Measurements from ENCODE around the gene CORO1C.

CORO1C gene

GRCh38 chr12:108602976-108603704 lies 128.2 kb downstream of the CORO1C start:
- H3K4me3 ChIP-seq (ENCODE audit: low read depth, low read length), result no peak overlapping the region
- no peak for TF ChIP-seq CTCF (conservative IDR thresholded peaks at IDR 0.05; ENCODE audit: low read depth, low read length)
- DNase-seq (ENCODE audit: low read depth), result no peak

GRCh38 chr12:108602209-108602705 lies 129.1 kb downstream of the CORO1C start:
- no peak overlapping the region for H3K4me3 ChIP-seq (ENCODE audit: low read depth, low read length)
- no peak for DNase-seq (ENCODE audit: low read depth)
- no peak for TF ChIP-seq CTCF (conservative IDR thresholded peaks at IDR 0.05; ENCODE audit: low read depth, low read length)

GRCh38 chr12:108600702-108601007 lies 130.7 kb downstream of the CORO1C start:
- no peak overlapping the region for H3K4me3 ChIP-seq (ENCODE audit: low read depth, low read length)
- no peak for DNase-seq (ENCODE audit: low read depth)
- no peak for TF ChIP-seq CTCF (conservative IDR thresholded peaks at IDR 0.05; ENCODE audit: low read depth, low read length)

- no peak for TF ChIP-seq CTCF (conservative IDR thresholded peaks at IDR 0.05; ENCODE audit: low read depth, low read length)
- no peak overlapping the region for H3K4me3 ChIP-seq (ENCODE audit: low read depth, low read length)
- DNase-seq (ENCODE audit: low read depth), result no peak
Measured at GRCh38 chr12:108599948-108600701, 131.2 kb downstream of the CORO1C start.

- H3K4me3 ChIP-seq (ENCODE audit: low read depth, low read length), result no peak overlapping the region
- TF ChIP-seq CTCF (conservative IDR thresholded peaks at IDR 0.05; ENCODE audit: low read depth, low read length), result no peak
- no peak for DNase-seq (ENCODE audit: low read depth)
Measured at GRCh38 chr12:108599541-108599940, 131.8 kb downstream of the CORO1C start.

GRCh38 chr12:108598553-108599250 lies 132.6 kb downstream of the CORO1C start:
- TF ChIP-seq CTCF (conservative IDR thresholded peaks at IDR 0.05; ENCODE audit: low read depth, low read length), result no peak
- H3K4me3 ChIP-seq (ENCODE audit: low read depth, low read length), result no peak overlapping the region
- no peak for DNase-seq (ENCODE audit: low read depth)
